SK-N-SH treated with all-trans-retinoic acid at 6 μM for 48 hours (cell line): Measurements from ENCODE around the gene PCSK2.

ENCODE experiments used
- ATAC-seq: fragments of 200-7000 bp; cut with Tn5 transposase; 3 replicates; pipeline ENCODE4 v1.9.1; 2020; ENCODE audit warnings: mild to moderate bottlenecking, moderate library complexity
- ARNTL ChIP-seq: fragments of 450-650 bp; formaldehyde crosslinking; IDR thresholded peaks from 2 replicates; pipeline ENCODE4 v1.5.0; 2020; ENCODE audit warnings: low read depth, mild to moderate bottlenecking, moderate library complexity, borderline replicate concordance
- BACH2 ChIP-seq: fragments of 250-450 bp; sonication (Bioruptor Pico); IDR thresholded peaks from 2 replicates; pipeline ENCODE4 v1.9.0; 2021; ENCODE audit warnings: mild to moderate bottlenecking, borderline replicate concordance
- CSDC2 ChIP-seq: fragments of 250-450 bp; sonication (Bioruptor Pico); IDR thresholded peaks from 2 replicates; pipeline ENCODE4 v1.5.0; 2020; ENCODE audit warnings: mild to moderate bottlenecking, moderate library complexity
- ESRRG ChIP-seq: fragments of 250-450 bp; sonication (Bioruptor Pico); IDR thresholded peaks from 2 replicates; pipeline ENCODE4 v1.6.1; 2021; ENCODE audit warnings: mild to moderate bottlenecking
- GLIS3 ChIP-seq: fragments of 250-450 bp; sonication (Bioruptor Pico); IDR thresholded peaks from 2 replicates; pipeline ENCODE4 v1.5.0; 2020; ENCODE audit warnings: mild to moderate bottlenecking, moderate library complexity
- ISL1 ChIP-seq: fragments of 250-450 bp; sonication (Bioruptor Pico); IDR thresholded peaks from 2 replicates; pipeline ENCODE4 v2.1.2; 2022; ENCODE audit warnings: mild to moderate bottlenecking, moderate library complexity
- OSR1 ChIP-seq: fragments of 250-450 bp; sonication (Bioruptor Pico); IDR thresholded peaks from 2 replicates; pipeline ENCODE4 v1.8.0; 2022; ENCODE audit warnings: moderate library complexity, mild to moderate bottlenecking, inconsistent platforms
- PATZ1 ChIP-seq: fragments of 250-450 bp; sonication (Bioruptor Pico); IDR thresholded peaks from 2 replicates; pipeline ENCODE4 v1.8.0; 2020; ENCODE audit warnings: mild to moderate bottlenecking, moderate library complexity, borderline replicate concordance
- PPARA ChIP-seq: fragments of 250-450 bp; sonication (Bioruptor Pico); IDR thresholded peaks from 2 replicates; pipeline ENCODE4 v1.5.0; 2020; ENCODE audit warnings: mild to moderate bottlenecking, borderline replicate concordance
- RARB ChIP-seq: fragments of 250-450 bp; sonication (Bioruptor Pico); IDR thresholded peaks from 2 replicates; pipeline ENCODE4 v1.8.0; 2021; ENCODE audit warnings: mild to moderate bottlenecking, moderate library complexity
- TCF4 ChIP-seq: fragments of 250-450 bp; sonication (Bioruptor Pico); IDR thresholded peaks from 2 replicates; pipeline ENCODE4 v1.8.0; 2021; ENCODE audit warnings: mild to moderate bottlenecking, moderate library complexity, borderline replicate concordance
- TOX ChIP-seq: fragments of 250-450 bp; sonication (Bioruptor Pico); IDR thresholded peaks from 2 replicates; pipeline ENCODE4 v1.8.0; 2021; ENCODE audit warnings: mild to moderate bottlenecking, moderate library complexity, borderline replicate concordance
- ZC3H10 ChIP-seq: fragments of 250-450 bp; sonication (Bioruptor Pico); IDR thresholded peaks from 2 replicates; pipeline ENCODE4 v1.5.1; 2021; ENCODE audit warnings: mild to moderate bottlenecking, moderate library complexity
- ZFP3 ChIP-seq: fragments of 250-450 bp; sonication (Bioruptor Pico); IDR thresholded peaks from 2 replicates; pipeline ENCODE4 v1.5.0; 2020; ENCODE audit warnings: mild to moderate bottlenecking, moderate library complexity
- ZFP30 ChIP-seq: fragments of 450-650 bp; formaldehyde crosslinking; IDR thresholded peaks from 2 replicates; pipeline ENCODE4 v1.5.0; 2022; ENCODE audit warnings: mild to moderate bottlenecking, moderate library complexity
- ZNF565 ChIP-seq: fragments of 450-650 bp; formaldehyde crosslinking; conservative IDR thresholded peaks from 2 replicates; pipeline ENCODE4 v1.5.0; 2020; ENCODE audit warnings: low read depth, mild to moderate bottlenecking, moderate library complexity
- ZNF70 ChIP-seq: fragments of 450-650 bp; formaldehyde crosslinking; IDR thresholded peaks from 2 replicates; pipeline ENCODE4 v1.5.0; 2020; ENCODE audit warnings: mild to moderate bottlenecking, moderate library complexity
- ZNF8 ChIP-seq: fragments of 450-650 bp; formaldehyde crosslinking; IDR thresholded peaks from 2 replicates; pipeline ENCODE4 v1.5.0; 2020; ENCODE audit warnings: mild to moderate bottlenecking, moderate library complexity
- TF ChIP-seq, protein P1 (sequence below): fragments of 250-450 bp; sonication (Bioruptor Pico); IDR thresholded peaks from 2 replicates; pipeline ENCODE4 v1.8.0; 2021; ENCODE audit warnings: low read depth, mild to moderate bottlenecking, moderate library complexity, borderline replicate concordance
- TF ChIP-seq, protein P2 (sequence below): fragments of 250-450 bp; sonication (Bioruptor Pico); IDR thresholded peaks from 2 replicates; pipeline ENCODE4 v1.5.1; 2021; ENCODE audit warnings: mild to moderate bottlenecking, moderate library complexity
- TF ChIP-seq, protein P3 (sequence below): fragments of 250-450 bp; sonication (Bioruptor Pico); IDR thresholded peaks from 2 replicates; pipeline ENCODE4 v1.5.1; 2020; ENCODE audit warnings: low read depth, mild to moderate bottlenecking, moderate library complexity

Gene PCSK2

DNA sequence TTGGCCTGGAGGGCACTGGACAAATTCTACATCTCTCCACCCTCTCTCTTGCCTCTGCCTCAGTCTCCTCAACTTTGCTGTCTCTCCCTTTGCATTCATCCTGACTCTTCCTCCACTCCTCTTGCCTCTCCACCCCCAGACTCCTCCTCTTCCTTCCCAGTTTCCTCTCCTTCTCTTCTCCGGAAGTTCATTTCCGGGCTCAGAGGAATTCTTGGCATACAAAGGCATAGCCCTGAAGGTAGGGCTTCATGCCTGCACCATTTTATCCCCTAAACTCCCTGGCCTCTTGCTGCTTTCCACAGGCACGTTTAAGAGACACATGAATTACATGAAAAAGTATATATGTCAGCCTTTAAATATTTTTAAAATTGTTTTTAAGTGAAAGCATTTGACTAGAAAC lies 293.7 kb downstream of the PCSK2 start:
- ATAC-seq = no peak
- TF ChIP-seq TCF4 = no peak
- TF ChIP-seq ZFP3 (CRISPR knock-in tag) = no peak
- no peak for TF ChIP-seq ZNF70 (CRISPR knock-in tag)

- TF ChIP-seq TOX (CRISPR knock-in tag) = no peak
- TF ChIP-seq ZNF8 = no peak
- no peak for TF ChIP-seq ZFP3 (CRISPR knock-in tag)
- TF ChIP-seq, protein P1, sequence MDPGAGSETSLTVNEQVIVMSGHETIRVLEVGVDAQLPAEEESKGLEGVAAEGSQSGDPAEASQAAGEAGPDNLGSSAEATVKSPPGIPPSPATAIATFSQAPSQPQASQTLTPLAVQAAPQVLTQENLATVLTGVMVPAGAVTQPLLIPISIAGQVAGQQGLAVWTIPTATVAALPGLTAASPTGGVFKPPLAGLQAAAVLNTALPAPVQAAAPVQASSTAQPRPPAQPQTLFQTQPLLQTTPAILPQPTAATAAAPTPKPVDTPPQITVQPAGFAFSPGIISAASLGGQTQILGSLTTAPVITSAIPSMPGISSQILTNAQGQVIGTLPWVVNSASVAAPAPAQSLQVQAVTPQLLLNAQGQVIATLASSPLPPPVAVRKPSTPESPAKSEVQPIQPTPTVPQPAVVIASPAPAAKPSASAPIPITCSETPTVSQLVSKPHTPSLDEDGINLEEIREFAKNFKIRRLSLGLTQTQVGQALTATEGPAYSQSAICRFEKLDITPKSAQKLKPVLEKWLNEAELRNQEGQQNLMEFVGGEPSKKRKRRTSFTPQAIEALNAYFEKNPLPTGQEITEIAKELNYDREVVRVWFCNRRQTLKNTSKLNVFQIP = no peak
- TF ChIP-seq PPARA (CRISPR knock-in tag) = no peak
- ATAC-seq = no peak
These were observed 295.7 kb downstream of the PCSK2 start for GRCh38 chr20:17522528-17522927.

DNA sequence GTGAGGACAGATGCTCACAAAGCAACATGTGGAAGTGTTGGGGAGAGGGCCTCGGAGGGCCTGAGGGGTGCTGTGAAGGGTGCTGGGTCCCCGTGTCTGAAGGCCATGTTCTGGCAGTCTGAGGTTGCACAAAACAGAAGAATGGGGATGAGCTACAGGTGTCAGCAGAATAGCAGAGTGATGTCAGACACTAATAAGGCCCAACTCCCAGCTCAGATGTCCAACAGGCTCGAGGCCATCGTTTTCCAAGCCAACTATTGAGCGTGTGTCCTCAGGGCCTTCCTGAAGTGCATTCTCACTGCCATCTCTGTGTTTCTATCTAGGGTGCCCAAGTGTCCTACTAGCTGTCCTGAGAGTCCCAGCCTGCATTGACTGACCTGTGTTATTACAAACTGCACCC lies 296.5 kb downstream of the PCSK2 start:
- no peak for ATAC-seq
- TF ChIP-seq PPARA (CRISPR knock-in tag) (no peak), TOX (CRISPR knock-in tag) (no peak)

GRCh38 chr20:17524560-17524959 lies 297.7 kb downstream of the PCSK2 start:
- TF ChIP-seq, protein P2, sequence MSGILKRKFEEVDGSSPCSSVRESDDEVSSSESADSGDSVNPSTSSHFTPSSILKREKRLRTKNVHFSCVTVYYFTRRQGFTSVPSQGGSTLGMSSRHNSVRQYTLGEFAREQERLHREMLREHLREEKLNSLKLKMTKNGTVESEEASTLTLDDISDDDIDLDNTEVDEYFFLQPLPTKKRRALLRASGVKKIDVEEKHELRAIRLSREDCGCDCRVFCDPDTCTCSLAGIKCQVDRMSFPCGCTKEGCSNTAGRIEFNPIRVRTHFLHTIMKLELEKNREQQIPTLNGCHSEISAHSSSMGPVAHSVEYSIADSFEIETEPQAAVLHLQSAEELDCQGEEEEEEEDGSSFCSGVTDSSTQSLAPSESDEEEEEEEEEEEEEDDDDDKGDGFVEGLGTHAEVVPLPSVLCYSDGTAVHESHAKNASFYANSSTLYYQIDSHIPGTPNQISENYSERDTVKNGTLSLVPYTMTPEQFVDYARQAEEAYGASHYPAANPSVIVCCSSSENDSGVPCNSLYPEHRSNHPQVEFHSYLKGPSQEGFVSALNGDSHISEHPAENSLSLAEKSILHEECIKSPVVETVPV (CRISPR knock-in tag) = no peak
- no peak for TF ChIP-seq ZFP3 (CRISPR knock-in tag)
- TF ChIP-seq ISL1 (CRISPR knock-in tag) = no peak
- TF ChIP-seq CSDC2 (CRISPR knock-in tag) = no peak
- TF ChIP-seq, protein P3, sequence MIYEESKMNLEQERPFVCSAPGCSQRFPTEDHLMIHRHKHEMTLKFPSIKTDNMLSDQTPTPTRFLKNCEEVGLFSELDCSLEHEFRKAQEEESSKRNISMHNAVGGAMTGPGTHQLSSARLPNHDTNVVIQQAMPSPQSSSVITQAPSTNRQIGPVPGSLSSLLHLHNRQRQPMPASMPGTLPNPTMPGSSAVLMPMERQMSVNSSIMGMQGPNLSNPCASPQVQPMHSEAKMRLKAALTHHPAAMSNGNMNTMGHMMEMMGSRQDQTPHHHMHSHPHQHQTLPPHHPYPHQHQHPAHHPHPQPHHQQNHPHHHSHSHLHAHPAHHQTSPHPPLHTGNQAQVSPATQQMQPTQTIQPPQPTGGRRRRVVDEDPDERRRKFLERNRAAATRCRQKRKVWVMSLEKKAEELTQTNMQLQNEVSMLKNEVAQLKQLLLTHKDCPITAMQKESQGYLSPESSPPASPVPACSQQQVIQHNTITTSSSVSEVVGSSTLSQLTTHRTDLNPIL (CRISPR knock-in tag) = no peak
- no peak for TF ChIP-seq ZFP30 (CRISPR knock-in tag)
- no peak for TF ChIP-seq OSR1
- no peak for TF ChIP-seq ZNF8
- TF ChIP-seq GLIS3 = no peak
- TF ChIP-seq RARB = no peak
- TF ChIP-seq TCF4 = no peak
- TF ChIP-seq ZNF70 (CRISPR knock-in tag) = no peak
- no peak for TF ChIP-seq ARNTL (CRISPR knock-in tag)
- TF ChIP-seq, protein P1 = no peak
- no peak for TF ChIP-seq ZC3H10 (CRISPR knock-in tag)
- TF ChIP-seq ZNF565 = no peak
- TF ChIP-seq PATZ1 (CRISPR knock-in tag) = no peak
- TF ChIP-seq ESRRG (CRISPR knock-in tag) = no peak
- no peak for TF ChIP-seq BACH2 (CRISPR knock-in tag)
- no peak for ATAC-seq

GRCh38 chr20:17525132-17525531 lies 298.3 kb downstream of the PCSK2 start:
- TF ChIP-seq PPARA (CRISPR knock-in tag) (no peak), ZNF70 (CRISPR knock-in tag) (no peak), OSR1 (no peak), ZFP30 (CRISPR knock-in tag) (no peak), ESRRG (CRISPR knock-in tag) (no peak), ZNF8 (no peak), ARNTL (CRISPR knock-in tag) (no peak)
- TF ChIP-seq, protein P3 (CRISPR knock-in tag) = no peak
- TF ChIP-seq, all 23 proteins: peak for 0
- no peak for ATAC-seq
